Measurements from ENCODE around the gene PID1.

The PID1 gene

DNA sequence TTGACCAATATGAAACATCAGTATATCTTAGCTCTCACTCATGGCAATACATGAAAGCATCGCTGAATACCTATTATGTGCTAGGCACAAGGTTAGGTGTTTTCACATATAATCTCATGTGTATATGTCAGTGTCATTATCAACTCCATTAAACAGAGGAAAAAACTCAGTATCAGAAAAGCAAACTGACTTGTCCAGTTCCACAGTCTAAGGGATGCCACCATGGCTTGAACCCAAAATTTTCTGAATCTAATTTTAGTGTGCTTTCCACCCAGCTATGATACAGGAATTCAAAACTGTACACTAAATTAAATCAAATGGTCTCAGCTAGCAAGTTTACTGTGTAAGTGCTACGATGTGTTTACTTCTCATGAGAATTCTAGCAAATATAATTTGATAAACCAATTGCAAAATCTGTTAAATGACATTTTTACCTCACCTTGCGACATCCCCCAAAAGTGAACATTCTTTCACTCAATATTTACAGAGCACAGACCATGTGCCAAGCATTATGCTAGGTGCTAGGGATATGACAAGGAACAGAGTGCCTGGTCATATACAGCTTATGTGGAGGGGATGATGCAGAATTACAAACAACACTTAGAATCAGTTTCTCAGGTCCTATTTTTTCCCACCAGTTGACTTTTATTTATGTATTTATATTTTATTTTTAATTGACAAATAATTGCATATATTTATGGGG, 211.6 kb downstream of the PID1 start:
- H3K4me3 ChIP-seq (ENCODE audit: low read depth, low read length) = no peak overlapping the region
- TF ChIP-seq, protein P1, sequence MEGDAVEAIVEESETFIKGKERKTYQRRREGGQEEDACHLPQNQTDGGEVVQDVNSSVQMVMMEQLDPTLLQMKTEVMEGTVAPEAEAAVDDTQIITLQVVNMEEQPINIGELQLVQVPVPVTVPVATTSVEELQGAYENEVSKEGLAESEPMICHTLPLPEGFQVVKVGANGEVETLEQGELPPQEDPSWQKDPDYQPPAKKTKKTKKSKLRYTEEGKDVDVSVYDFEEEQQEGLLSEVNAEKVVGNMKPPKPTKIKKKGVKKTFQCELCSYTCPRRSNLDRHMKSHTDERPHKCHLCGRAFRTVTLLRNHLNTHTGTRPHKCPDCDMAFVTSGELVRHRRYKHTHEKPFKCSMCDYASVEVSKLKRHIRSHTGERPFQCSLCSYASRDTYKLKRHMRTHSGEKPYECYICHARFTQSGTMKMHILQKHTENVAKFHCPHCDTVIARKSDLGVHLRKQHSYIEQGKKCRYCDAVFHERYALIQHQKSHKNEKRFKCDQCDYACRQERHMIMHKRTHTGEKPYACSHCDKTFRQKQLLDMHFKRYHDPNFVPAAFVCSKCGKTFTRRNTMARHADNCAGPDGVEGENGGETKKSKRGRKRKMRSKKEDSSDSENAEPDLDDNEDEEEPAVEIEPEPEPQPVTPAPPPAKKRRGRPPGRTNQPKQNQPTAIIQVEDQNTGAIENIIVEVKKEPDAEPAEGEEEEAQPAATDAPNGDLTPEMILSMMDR (IDR thresholded peaks at IDR 0.05; ENCODE audit: low read depth, low read length, missing control alignments) = no peak
- DNase-seq (ENCODE audit: low read depth) = no peak
- in situ Hi-C loops (cut with HindIII; ENCODE audit: low sequenced_read_pairs) = no loop called here

DNA sequence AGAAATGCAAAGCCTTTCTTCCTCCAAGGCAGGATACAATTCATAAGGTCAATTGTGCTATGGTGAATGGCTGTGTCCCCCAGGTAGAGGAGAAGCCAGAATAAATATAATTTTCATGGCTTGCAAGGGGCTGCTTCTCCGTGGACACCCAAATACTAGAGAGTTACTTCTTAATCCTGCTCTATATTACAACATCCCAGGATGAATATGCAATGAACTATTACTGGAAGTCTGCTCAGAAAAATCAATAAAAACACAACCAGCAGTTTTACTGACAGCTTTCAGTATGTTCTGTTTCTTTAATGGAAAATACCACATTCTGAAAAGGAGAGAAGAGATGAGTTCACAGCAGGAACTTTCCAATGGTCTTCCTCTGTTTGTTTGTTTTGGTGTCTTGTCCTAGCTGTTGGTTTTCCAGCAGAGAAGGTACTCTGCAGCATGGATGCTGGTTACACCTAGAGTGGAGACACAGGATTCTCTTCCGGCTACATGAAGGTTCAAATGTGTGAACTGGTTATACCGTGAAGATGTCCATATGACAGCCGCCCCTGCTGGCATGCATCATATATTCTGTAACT, 213.0 kb downstream of the PID1 start:
- TF ChIP-seq, protein P1 (IDR thresholded peaks at IDR 0.05; ENCODE audit: low read depth, low read length, missing control alignments) = no peak
- in situ Hi-C loops (cut with HindIII; ENCODE audit: low sequenced_read_pairs) = no loop called here
- no peak for DNase-seq (ENCODE audit: low read depth)
- no peak overlapping the region for H3K4me3 ChIP-seq (ENCODE audit: low read depth, low read length)

DNA sequence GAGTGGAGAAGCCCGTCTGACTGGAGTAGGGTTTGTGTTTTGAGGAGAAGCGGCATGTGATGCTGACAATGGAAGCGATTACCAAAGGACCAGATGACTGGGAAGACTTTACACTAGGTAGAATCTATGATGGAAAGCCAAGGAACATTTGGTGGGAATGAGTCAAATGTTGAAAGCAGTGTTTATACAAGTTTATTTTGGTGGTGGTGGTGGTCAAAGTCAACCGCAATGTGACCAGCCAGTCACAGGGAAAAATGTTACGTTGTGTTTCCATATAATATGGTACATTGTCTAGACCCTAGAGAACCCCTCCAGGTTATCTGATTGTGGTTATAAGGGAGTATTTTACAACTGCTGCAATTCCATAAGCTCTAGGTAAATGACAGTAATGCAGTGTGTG, 216.8 kb downstream of the PID1 start:
- no peak for DNase-seq (ENCODE audit: low read depth)
- H3K4me3 ChIP-seq (ENCODE audit: low read depth, low read length) = no peak overlapping the region
- in situ Hi-C loops (cut with HindIII; ENCODE audit: low sequenced_read_pairs) = no loop called here
- TF ChIP-seq, protein P1 (IDR thresholded peaks at IDR 0.05; ENCODE audit: low read depth, low read length, missing control alignments) = no peak

DNA sequence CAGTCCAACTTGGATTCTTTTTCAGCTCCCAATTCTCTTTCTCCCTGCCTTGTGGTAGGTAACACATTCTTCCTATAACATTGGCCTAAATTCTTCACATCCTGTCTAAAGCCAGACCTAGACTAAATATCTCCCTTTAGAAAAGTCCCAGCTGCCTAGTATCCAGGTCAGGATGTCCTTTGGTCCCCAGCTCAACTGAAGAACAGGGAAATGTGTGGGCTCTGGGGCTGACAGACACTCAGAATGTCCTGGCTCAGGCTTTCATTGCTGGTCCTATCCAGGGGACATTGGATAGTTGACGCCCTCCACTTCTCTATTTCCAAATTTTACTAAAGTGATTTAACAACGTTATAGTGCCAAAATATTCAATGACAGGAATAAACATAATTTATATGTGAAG, 219.3 kb downstream of the PID1 start:
- H3K4me3 ChIP-seq (ENCODE audit: low read depth, low read length) = no peak overlapping the region
- no peak for DNase-seq (ENCODE audit: low read depth)
- TF ChIP-seq, protein P1 (IDR thresholded peaks at IDR 0.05; ENCODE audit: low read depth, low read length, missing control alignments) = no peak
- in situ Hi-C loops (cut with HindIII; ENCODE audit: low sequenced_read_pairs) = no loop called here

DNA sequence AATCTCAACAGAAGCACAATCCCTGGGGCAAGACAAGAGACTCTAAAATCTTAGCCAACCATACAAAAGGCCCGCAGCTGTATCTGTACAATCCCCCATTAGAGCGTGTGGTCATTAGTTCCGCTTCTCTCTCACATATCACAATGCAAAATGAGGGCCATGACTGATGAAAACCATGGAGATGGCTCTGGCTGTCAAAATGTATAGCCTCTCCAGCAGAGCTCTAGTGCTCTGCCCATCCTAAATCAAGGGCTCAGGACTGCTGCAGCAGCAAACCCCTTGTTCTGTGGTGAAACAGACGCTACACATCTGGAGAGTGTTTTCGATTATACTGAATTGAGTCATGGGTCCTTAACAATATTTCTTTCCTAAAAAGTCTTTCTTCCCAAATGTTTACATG, 221.0 kb downstream of the PID1 start:
- TF ChIP-seq, protein P1 (IDR thresholded peaks at IDR 0.05; ENCODE audit: low read depth, low read length, missing control alignments) = no peak
- H3K4me3 ChIP-seq (ENCODE audit: low read depth, low read length) = no peak overlapping the region
- in situ Hi-C loops (cut with HindIII; ENCODE audit: low sequenced_read_pairs) = no loop called here
- DNase-seq (ENCODE audit: low read depth) = no peak

DNA sequence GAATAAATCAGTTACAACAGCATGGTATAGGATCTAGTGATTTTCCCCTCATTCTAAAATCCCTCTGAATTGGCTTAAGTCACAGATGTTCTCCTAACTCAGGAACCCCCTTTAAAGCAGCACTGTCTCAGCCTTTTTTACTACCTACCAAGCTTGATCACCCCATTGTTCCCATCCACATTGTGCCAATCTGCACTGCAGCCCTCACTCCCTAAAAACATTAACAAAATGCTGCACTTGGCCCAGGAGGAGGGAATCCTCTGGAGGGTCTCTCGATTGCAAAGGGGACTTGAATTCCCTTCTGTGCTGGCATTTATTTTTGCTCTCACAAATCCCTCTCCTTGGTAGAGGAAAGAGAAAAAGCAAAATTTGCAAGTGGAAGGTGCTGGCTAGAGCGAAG, 223.0 kb downstream of the PID1 start:
- TF ChIP-seq, protein P1 (IDR thresholded peaks at IDR 0.05; ENCODE audit: low read depth, low read length, missing control alignments) = no peak
- in situ Hi-C loops (cut with HindIII; ENCODE audit: low sequenced_read_pairs) = no loop called here
- no peak for DNase-seq (ENCODE audit: low read depth)

More for the DNA sequence above, 223.0 kb downstream of the PID1 start:
- no peak overlapping the region for H3K4me3 ChIP-seq (ENCODE audit: low read depth, low read length)

Data from astrocyte of the cerebellum (primary cell).